Activated naive CD8-positive, alpha-beta T cell treated with anti-CD3 and anti-CD28 coated beads for 36 hours (primary cell): ENCODE results near the gene RORB. TPM values are rescaled to one million over a fixed set of nuclear protein-coding genes. Genes with fewer than 3 reads are reported as not detected.

Experiments used
- DNase-seq: peaks from one replicate; pipeline ENCODE4 v3.0.0; 2021
- H3K27ac Mint-ChIP-seq: one replicate; pipeline ENCODE4 v1.8.0; 2022; ENCODE audit warnings: mild to moderate bottlenecking, moderate library complexity, mixed read lengths
- H3K27me3 Mint-ChIP-seq: one replicate; pipeline ENCODE4 v1.8.0; 2022; ENCODE audit warnings: mild to moderate bottlenecking, mixed read lengths
- H3K36me3 Mint-ChIP-seq: one replicate; pipeline ENCODE4 v1.8.0; 2021; ENCODE audit warnings: mild to moderate bottlenecking, mixed read lengths
- H3K4me1 Mint-ChIP-seq: one replicate; pipeline ENCODE4 v1.8.0; 2021; ENCODE audit warnings: mixed read lengths
- H3K4me3 Mint-ChIP-seq: one replicate; pipeline ENCODE4 v1.8.0; 2022; ENCODE audit warnings: mild to moderate bottlenecking, moderate library complexity, mixed read lengths
- H3K9me3 Mint-ChIP-seq: one replicate; pipeline ENCODE4 v1.8.0; 2022; ENCODE audit warnings: mixed read lengths
- total RNA-seq, 2 experiments: library from RNA; stranded (reverse); gene quantifications; one replicate each; pipeline ENCODE4 v1.2.3, GENCODE V29; 2021

RORB gene
- total RNA-seq, 2 experiments from 2014 or later: 0.02 to 0.04 TPM

GRCh38 chr9:74681906-74682305 is 184.8 kb downstream of the RORB start:
- Mint-ChIP-seq H3K36me3 (no peaks in the 10 kb centered on the region), H3K4me1 (peaks cover under 1% of the 10 kb centered on the region), H3K27me3 (peaks cover 7% of the 10 kb centered on the region), H3K27ac (no peak overlapping the region), H3K9me3 (no peaks in the 10 kb centered on the region), H3K4me3 (no peak overlapping the region)
- no peak for DNase-seq

- Mint-ChIP-seq H3K9me3 (no peaks in the 10 kb centered on the region), H3K27ac (no peak overlapping the region), H3K4me1 (peaks cover 5% of the 10 kb centered on the region), H3K36me3 (no peaks in the 10 kb centered on the region), H3K4me3 (no peak overlapping the region), H3K27me3 (peaks cover 11% of the 10 kb centered on the region)
- no peak for DNase-seq
These were observed 186.2 kb downstream of the RORB start for GRCh38 chr9:74683322-74683721.

GRCh38 chr9:74691058-74691457 is 193.9 kb downstream of the RORB start:
- Mint-ChIP-seq H3K4me1 (peaks cover 5% of the 10 kb centered on the region), H3K27me3 (peaks cover 14% of the 10 kb centered on the region), H3K9me3 (no peaks in the 10 kb centered on the region), H3K36me3 (no peaks in the 10 kb centered on the region), H3K4me3 (no peak overlapping the region), H3K27ac (no peak overlapping the region)
- no peak for DNase-seq

- H3K27ac Mint-ChIP-seq: no peak overlapping the region
- peaks cover 40% of the 10 kb centered on the region for H3K27me3 Mint-ChIP-seq
- H3K4me3 Mint-ChIP-seq: no peak overlapping the region
- no peaks in the 10 kb centered on the region for H3K4me1 Mint-ChIP-seq
- H3K36me3 Mint-ChIP-seq: no peaks in the 10 kb centered on the region
- no peaks in the 10 kb centered on the region for H3K9me3 Mint-ChIP-seq
- no peak for DNase-seq
These were observed 199.4 kb downstream of the RORB start for GRCh38 chr9:74696520-74696919.

- H3K27me3 Mint-ChIP-seq: peaks cover 35% of the 10 kb centered on the region
These were observed 200.4 kb downstream of the RORB start for GRCh38 chr9:74697535-74697934.

GRCh38 chr9:74711341-74711740 is 214.2 kb downstream of the RORB start:
- Mint-ChIP-seq H3K27ac (no peak overlapping the region), H3K36me3 (no peaks in the 10 kb centered on the region), H3K4me3 (no peak overlapping the region), H3K9me3 (no peaks in the 10 kb centered on the region), H3K27me3 (peaks cover 9% of the 10 kb centered on the region), H3K4me1 (no peaks in the 10 kb centered on the region)
- DNase-seq: no peak

More at GRCh38 chr9:74697535-74697934, 200.4 kb downstream of the RORB start:
- Mint-ChIP-seq H3K36me3 (no peaks in the 10 kb centered on the region), H3K4me3 (no peak overlapping the region), H3K4me1 (no peaks in the 10 kb centered on the region), H3K9me3 (no peaks in the 10 kb centered on the region), H3K27ac (no peak overlapping the region)
- no peak for DNase-seq

GRCh38 chr9:74718709-74719108 is 221.6 kb downstream of the RORB start:
- H3K4me1 Mint-ChIP-seq: no peaks in the 10 kb centered on the region
- H3K36me3 Mint-ChIP-seq: no peaks in the 10 kb centered on the region
- H3K9me3 Mint-ChIP-seq: no peaks in the 10 kb centered on the region
- no peak overlapping the region for H3K27ac Mint-ChIP-seq
- no peak for DNase-seq
- no peak overlapping the region for H3K4me3 Mint-ChIP-seq
- H3K27me3 Mint-ChIP-seq: peaks cover 3% of the 10 kb centered on the region

GRCh38 chr9:74719306-74719705 is 222.2 kb downstream of the RORB start:
- Mint-ChIP-seq H3K27ac (no peak overlapping the region), H3K4me3 (no peak overlapping the region), H3K9me3 (no peaks in the 10 kb centered on the region), H3K4me1 (no peaks in the 10 kb centered on the region), H3K36me3 (no peaks in the 10 kb centered on the region), H3K27me3 (peaks cover 6% of the 10 kb centered on the region)
- DNase-seq: no peak

GRCh38 chr9:74721696-74722660 is 224.8 kb downstream of the RORB start:
- H3K4me1 Mint-ChIP-seq: no peaks in the 10 kb centered on the region
- H3K36me3 Mint-ChIP-seq: no peaks in the 10 kb centered on the region
- no peak overlapping the region for H3K4me3 Mint-ChIP-seq
- no peak for DNase-seq
- H3K9me3 Mint-ChIP-seq: no peaks in the 10 kb centered on the region
- H3K27me3 Mint-ChIP-seq: peaks cover 11% of the 10 kb centered on the region
- no peak overlapping the region for H3K27ac Mint-ChIP-seq

GRCh38 chr9:74724317-74724716 is 227.2 kb downstream of the RORB start:
- Mint-ChIP-seq H3K27me3 (peaks cover 8% of the 10 kb centered on the region), H3K9me3 (no peaks in the 10 kb centered on the region), H3K4me3 (no peak overlapping the region), H3K36me3 (no peaks in the 10 kb centered on the region), H3K27ac (no peak overlapping the region), H3K4me1 (no peaks in the 10 kb centered on the region)
- DNase-seq: no peak

GRCh38 chr9:74726581-74726980 is 229.4 kb downstream of the RORB start:
- H3K27me3 Mint-ChIP-seq: peaks cover 8% of the 10 kb centered on the region
- H3K4me1 Mint-ChIP-seq: no peaks in the 10 kb centered on the region

GRCh38 chr9:74728176-74728575 is 231.0 kb downstream of the RORB start:
- no peak overlapping the region for H3K27ac Mint-ChIP-seq
- no peak overlapping the region for H3K4me3 Mint-ChIP-seq
- no peaks in the 10 kb centered on the region for H3K9me3 Mint-ChIP-seq
- H3K36me3 Mint-ChIP-seq: no peaks in the 10 kb centered on the region
- H3K27me3 Mint-ChIP-seq: peaks cover 8% of the 10 kb centered on the region
- DNase-seq: no peak
- H3K4me1 Mint-ChIP-seq: no peaks in the 10 kb centered on the region

More at GRCh38 chr9:74726581-74726980, 229.4 kb downstream of the RORB start:
- Mint-ChIP-seq H3K4me3 (no peak overlapping the region), H3K9me3 (no peaks in the 10 kb centered on the region), H3K36me3 (no peaks in the 10 kb centered on the region), H3K27ac (no peak overlapping the region)
- DNase-seq: no peak

GRCh38 chr9:74729136-74729695 is 232.1 kb downstream of the RORB start:
- Mint-ChIP-seq H3K4me3 (no peak overlapping the region), H3K36me3 (no peaks in the 10 kb centered on the region), H3K27me3 (peaks cover 7% of the 10 kb centered on the region), H3K9me3 (no peaks in the 10 kb centered on the region), H3K27ac (no peak overlapping the region), H3K4me1 (no peaks in the 10 kb centered on the region)
- DNase-seq: no peak

GRCh38 chr9:74735761-74736160 is 238.6 kb downstream of the RORB start:
- Mint-ChIP-seq H3K27ac (no peak overlapping the region), H3K36me3 (no peaks in the 10 kb centered on the region), H3K4me1 (no peaks in the 10 kb centered on the region), H3K27me3 (peaks cover under 1% of the 10 kb centered on the region), H3K4me3 (no peak overlapping the region), H3K9me3 (no peaks in the 10 kb centered on the region)
- no peak for DNase-seq

- DNase-seq: no peak
- H3K4me3 Mint-ChIP-seq: no peak overlapping the region
- H3K36me3 Mint-ChIP-seq: no peaks in the 10 kb centered on the region
- no peaks in the 10 kb centered on the region for H3K4me1 Mint-ChIP-seq
- H3K27me3 Mint-ChIP-seq: peaks cover 8% of the 10 kb centered on the region
- H3K27ac Mint-ChIP-seq: no peak overlapping the region
- H3K9me3 Mint-ChIP-seq: no peaks in the 10 kb centered on the region
These were observed 239.5 kb downstream of the RORB start for GRCh38 chr9:74736646-74737045.
